HCT116 (cell line): ENCODE measurements around the gene IFIT1. TPM values are rescaled to one million over a fixed set of nuclear protein-coding genes. Genes with fewer than 3 reads are reported as not detected.

Experiments used
- ATAC-seq: fragments of 200-7000 bp; cut with Tn5 transposase; 2 replicates; pipeline ENCODE4 v1.9.1; 2020; ENCODE audit warnings: mild to moderate bottlenecking, moderate library complexity
- BruUV-seq: library from RNA; stranded (reverse); fragments of 400-500 nt; replicated peaks from 2 replicates; lab custom pipeline; 2021; lab: Mats Ljungman, UMichigan
- CTCF ChIA-PET: fragments of 300-600 bp; sonication (Branson Sonifier 250); formaldehyde crosslinking; loops from one replicate; lab custom pipeline; 2021; ENCODE audit warnings: antibody characterized with exemption; lab: Charles Lee
- POLR2A ChIA-PET: fragments of 300-600, 350-600 bp; sonication (Branson Sonifier 250); formaldehyde crosslinking; loops from one replicate; lab custom pipeline; 2021; ENCODE audit warnings: antibody characterized with exemption; lab: Charles Lee
- RAD21 ChIA-PET, 2 experiments: fragments of 300-600 bp; sonication (Branson Sonifier 250); formaldehyde crosslinking; loops; one replicate each; lab custom pipeline; 2023; ENCODE audit warnings: low total read pairs in 2 of 2; ENCODE audit not compliant: uncharacterized antibody in 2 of 2, unreplicated experiment in 2 of 2, low non-redundant PET in 1 of 2; lab: Charles Lee
- DNase-seq: peaks from one replicate; pipeline ENCODE4 v3.0.0-alpha.2; 2010; ENCODE audit warnings: low read depth, low spot score
- H2AFZ ChIP-seq: fragments of 200-600 bp; shearing (Covaris generic), sonication (generic); 2 replicates; pipeline ENCODE4 v1.6.1; 2017; ENCODE audit warnings: low read depth, mixed run types, mixed read lengths, antibody characterized with exemption, low read length; ENCODE audit not compliant: poor library complexity, severe bottlenecking
- H3K27ac ChIP-seq: 2 replicates; pipeline ENCODE4 v1.5.1; 2012; ENCODE audit warnings: low read depth, low read length
- H3K27me3 ChIP-seq: fragments of 200-600 bp; sonication (generic); 2 replicates; pipeline ENCODE4 v1.6.1; 2016; ENCODE audit warnings: mixed run types, low read length, mixed read lengths; ENCODE audit not compliant: insufficient read depth
- H3K36me3 ChIP-seq, 2 experiments: fragments of 200-500 bp in 1 of 2; fragments of 200-600 bp in 1 of 2; sonication (Bioruptor generic) in 1 of 2; sonication (generic) in 1 of 2; 2 replicates each; pipeline versions ENCODE4 v1.5.1 to v1.6.1; 2014 to 2016; ENCODE audit warnings: low read length in 2 of 2, inconsistent platforms in 1 of 2, mixed read lengths in 1 of 2, mixed run types in 1 of 2; ENCODE audit not compliant: insufficient read depth in 2 of 2, control insufficient read depth in 1 of 2
- H3K4me1 ChIP-seq, 2 experiments: fragments of 200-600 bp in 1 of 2; sonication (generic) in 1 of 2; 2 replicates each; pipeline versions ENCODE4 v1.5.1 to v1.6.1; 2012 to 2017; ENCODE audit warnings: low read length in 2 of 2, inconsistent platforms in 1 of 2, mild to moderate bottlenecking in 1 of 2, mixed read lengths in 1 of 2, mixed run types in 1 of 2, moderate library complexity in 1 of 2; ENCODE audit not compliant: insufficient read depth in 2 of 2, control insufficient read depth in 1 of 2
- H3K4me2 ChIP-seq: fragments of 200-600 bp; sonication (generic); 2 replicates; pipeline ENCODE4 v1.6.1; 2017; ENCODE audit warnings: mixed run types, low read length, mixed read lengths
- H3K4me3 ChIP-seq, 2 experiments: fragments of 200-600 bp in 1 of 2; sonication (generic) in 1 of 2; replicated peaks in 1 of 2; 2 replicates each; pipeline ENCODE4 v1.5.1; 2011 to 2016; ENCODE audit warnings: low read length in 2 of 2, control low read depth in 1 of 2, low read depth in 1 of 2, mild to moderate bottlenecking in 1 of 2, mixed read lengths in 1 of 2, mixed run types in 1 of 2
- H3K79me2 ChIP-seq: fragments of 200-600 bp; sonication (generic); 2 replicates; pipeline ENCODE4 v1.6.1; 2017; ENCODE audit warnings: mild to moderate bottlenecking, mixed run types, low read length, moderate library complexity, mixed read lengths; ENCODE audit not compliant: insufficient read depth
- H3K9ac ChIP-seq: fragments of 200-600 bp; sonication (generic); 2 replicates; pipeline ENCODE4 v1.6.1; 2016; ENCODE audit warnings: low read length, mixed read lengths
- H3K9me2 ChIP-seq: fragments of 200-600 bp; sonication (generic), shearing (Covaris generic); 2 replicates; pipeline ENCODE4 v1.6.1; 2017; ENCODE audit warnings: mixed run types, mild to moderate bottlenecking, moderate library complexity; ENCODE audit not compliant: insufficient read depth
- H3K9me3 ChIP-seq, 2 experiments: fragments of 200-500 bp in 1 of 2; fragments of 200-600 bp in 1 of 2; sonication (Bioruptor generic) in 1 of 2; sonication (generic) in 1 of 2; 2 replicates each; pipeline ENCODE4 v1.6.1; 2014 to 2017; ENCODE audit warnings: low read length in 2 of 2, mixed read lengths in 2 of 2, inconsistent platforms in 1 of 2, low read depth in 1 of 2, mild to moderate bottlenecking in 1 of 2, mixed run types in 1 of 2, moderate library complexity in 1 of 2; ENCODE audit not compliant: control insufficient read depth in 1 of 2, insufficient read depth in 1 of 2
- H4K20me1 ChIP-seq: fragments of 200-600 bp; sonication (generic), shearing (Covaris generic); 2 replicates; pipeline ENCODE4 v1.6.1; 2017; ENCODE audit warnings: mixed run types, mild to moderate bottlenecking, moderate library complexity; ENCODE audit not compliant: insufficient read depth
- CEBPB ChIP-seq: IDR thresholded peaks from 2 replicates; pipeline ENCODE4 v1.6.1; 2012; ENCODE audit warnings: low read depth
- EGR1 ChIP-seq: IDR thresholded peaks from 2 replicates; pipeline ENCODE4 v1.6.1; 2012; ENCODE audit warnings: low read depth
- ELF1 ChIP-seq: IDR thresholded peaks from 2 replicates; pipeline ENCODE4 v1.6.1; 2012; ENCODE audit warnings: low read depth, borderline replicate concordance
- JUND ChIP-seq: IDR thresholded peaks from 2 replicates; pipeline ENCODE4 v1.6.1; 2012
- POLR2A ChIP-seq: IDR thresholded peaks from 2 replicates; pipeline ENCODE4 v1.7.0; 2011; ENCODE audit warnings: borderline replicate concordance; ENCODE audit not compliant: insufficient read depth, insufficient read length; ENCODE audit errors: extremely low read depth
- POLR2AphosphoS5 ChIP-seq: IDR thresholded peaks from 2 replicates; pipeline ENCODE4 v1.6.1; 2011; ENCODE audit warnings: mild to moderate bottlenecking, low read depth, low read length, moderate library complexity
- RAD21 ChIP-seq: IDR thresholded peaks from 2 replicates; pipeline ENCODE4 v1.6.1; 2012; ENCODE audit warnings: low read depth, mild to moderate bottlenecking
- SP1 ChIP-seq: IDR thresholded peaks from 2 replicates; pipeline ENCODE4 v1.6.1; 2012; ENCODE audit warnings: low read depth
- YY1 ChIP-seq: IDR thresholded peaks from 2 replicates; pipeline ENCODE4 v1.6.1; 2011; ENCODE audit warnings: low read length, low read depth, moderate library complexity, mild to moderate bottlenecking; ENCODE audit not compliant: insufficient replicate concordance; ENCODE audit errors: extremely low read depth
- ZNF274 ChIP-seq: fragments of 200-500 bp; sonication (Bioruptor generic); IDR thresholded peaks from 2 replicates; pipeline ENCODE4 v1.6.1; 2014; ENCODE audit warnings: mild to moderate bottlenecking, low read depth, low read length, inconsistent platforms
- intact Hi-C: fragments of 100-400 bp; cut with micrococcal nuclease; formaldehyde crosslinking; loops from 2 replicates; pipeline ENCODE4 v1.10.0; 2022
- total RNA-seq: library from RNA; stranded (reverse); gene quantifications from one replicate; pipeline ENCODE4 v1.2.1, GENCODE V29; 2021; ENCODE audit not compliant: unreplicated experiment
- TF ChIP-seq, protein P1 (sequence below): IDR thresholded peaks from 2 replicates; pipeline ENCODE4 v1.6.1; 2012; ENCODE audit warnings: low read depth
- TF ChIP-seq, protein P2 (sequence below): IDR thresholded peaks from 2 replicates; pipeline ENCODE4 v1.6.1; 2011; ENCODE audit warnings: mild to moderate bottlenecking, low read length, moderate library complexity; ENCODE audit not compliant: insufficient replicate concordance; ENCODE audit errors: extremely low read depth
- TF ChIP-seq, protein P3 (sequence below), 3 experiments: fragments of 200-600 bp in 1 of 3; sonication (generic) in 1 of 3; IDR thresholded peaks in 2 of 3; conservative IDR thresholded peaks in 1 of 3; 2 replicates each; pipeline ENCODE4 v1.5.1; 2012 to 2017; ENCODE audit warnings: low read depth in 2 of 3, low read length in 2 of 3, antibody characterized with exemption in 1 of 3, borderline replicate concordance in 1 of 3, control low read depth in 1 of 3, mild to moderate bottlenecking in 1 of 3, mixed read lengths in 1 of 3, mixed run types in 1 of 3, moderate library complexity in 1 of 3; ENCODE audit not compliant: insufficient read depth in 1 of 3
- TF ChIP-seq, protein P4 (sequence below): IDR thresholded peaks from 2 replicates; pipeline ENCODE4 v1.6.1; 2012
- TF ChIP-seq, protein P5 (sequence below): IDR thresholded peaks from 2 replicates; pipeline ENCODE4 v1.6.1; 2012

The IFIT1 gene
- total RNA-seq, 1 experiment from 2014 or later = 3.6 TPM

DNA sequence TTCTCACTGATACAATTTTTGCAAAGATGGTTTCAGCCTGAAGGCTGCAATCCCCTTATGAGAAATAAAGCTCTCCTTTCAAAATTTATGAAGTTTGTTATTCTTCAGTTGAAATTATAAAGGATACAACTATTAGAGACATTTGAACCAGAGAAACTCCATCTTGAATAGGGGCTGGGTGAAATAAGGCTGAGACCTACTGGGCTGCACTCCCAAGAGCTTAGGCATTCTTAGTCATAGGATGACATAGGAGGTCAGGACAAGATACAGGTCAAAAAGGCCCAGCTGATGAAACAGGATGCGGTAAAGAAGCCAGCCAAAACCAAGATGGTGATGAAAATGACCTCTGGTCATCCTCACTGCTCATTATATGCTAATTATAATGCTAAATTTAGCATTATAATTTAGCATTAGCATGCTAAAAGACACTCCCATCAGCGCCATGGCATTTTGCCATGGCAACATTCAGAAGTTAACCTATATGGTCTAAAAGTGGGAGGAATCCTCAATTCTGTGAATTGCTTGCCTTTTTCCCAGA, 37.0 kb upstream of the IFIT1 start:
- RAD21 ChIA-PET = no interaction called here
- CTCF ChIA-PET = no interaction called here
- BruUV-seq = no TSS peak
- Histone ChIP-seq H3K36me3 (no peaks in the 10 kb centered on the region), H3K9me2 (no peaks in the 10 kb centered on the region), H3K4me1 (peaks cover 16 to 25% of the 10 kb centered on the region in 2 experiments), H3K27ac (no peak overlapping the region), H3K27me3 (no peaks in the 10 kb centered on the region), H3K79me2 (no peaks in the 10 kb centered on the region), H3K4me3 (no peak overlapping the region), H3K4me2 (no peak overlapping the region), H2AFZ (no peak overlapping the region), H3K9me3 (no peaks in the 10 kb centered on the region), H4K20me1 (no peaks in the 10 kb centered on the region), H3K9ac (no peak overlapping the region)
- DNase-seq = no peak
- ATAC-seq = no peak
- intact Hi-C loops = no loop called here
- POLR2A ChIA-PET = no interaction called here
- TF ChIP-seq, protein P1, sequence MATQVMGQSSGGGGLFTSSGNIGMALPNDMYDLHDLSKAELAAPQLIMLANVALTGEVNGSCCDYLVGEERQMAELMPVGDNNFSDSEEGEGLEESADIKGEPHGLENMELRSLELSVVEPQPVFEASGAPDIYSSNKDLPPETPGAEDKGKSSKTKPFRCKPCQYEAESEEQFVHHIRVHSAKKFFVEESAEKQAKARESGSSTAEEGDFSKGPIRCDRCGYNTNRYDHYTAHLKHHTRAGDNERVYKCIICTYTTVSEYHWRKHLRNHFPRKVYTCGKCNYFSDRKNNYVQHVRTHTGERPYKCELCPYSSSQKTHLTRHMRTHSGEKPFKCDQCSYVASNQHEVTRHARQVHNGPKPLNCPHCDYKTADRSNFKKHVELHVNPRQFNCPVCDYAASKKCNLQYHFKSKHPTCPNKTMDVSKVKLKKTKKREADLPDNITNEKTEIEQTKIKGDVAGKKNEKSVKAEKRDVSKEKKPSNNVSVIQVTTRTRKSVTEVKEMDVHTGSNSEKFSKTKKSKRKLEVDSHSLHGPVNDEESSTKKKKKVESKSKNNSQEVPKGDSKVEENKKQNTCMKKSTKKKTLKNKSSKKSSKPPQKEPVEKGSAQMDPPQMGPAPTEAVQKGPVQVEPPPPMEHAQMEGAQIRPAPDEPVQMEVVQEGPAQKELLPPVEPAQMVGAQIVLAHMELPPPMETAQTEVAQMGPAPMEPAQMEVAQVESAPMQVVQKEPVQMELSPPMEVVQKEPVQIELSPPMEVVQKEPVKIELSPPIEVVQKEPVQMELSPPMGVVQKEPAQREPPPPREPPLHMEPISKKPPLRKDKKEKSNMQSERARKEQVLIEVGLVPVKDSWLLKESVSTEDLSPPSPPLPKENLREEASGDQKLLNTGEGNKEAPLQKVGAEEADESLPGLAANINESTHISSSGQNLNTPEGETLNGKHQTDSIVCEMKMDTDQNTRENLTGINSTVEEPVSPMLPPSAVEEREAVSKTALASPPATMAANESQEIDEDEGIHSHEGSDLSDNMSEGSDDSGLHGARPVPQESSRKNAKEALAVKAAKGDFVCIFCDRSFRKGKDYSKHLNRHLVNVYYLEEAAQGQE = no peak
- TF ChIP-seq POLR2AphosphoS5 = no peak
- TF ChIP-seq SP1 = no peak
- TF ChIP-seq, protein P2, sequence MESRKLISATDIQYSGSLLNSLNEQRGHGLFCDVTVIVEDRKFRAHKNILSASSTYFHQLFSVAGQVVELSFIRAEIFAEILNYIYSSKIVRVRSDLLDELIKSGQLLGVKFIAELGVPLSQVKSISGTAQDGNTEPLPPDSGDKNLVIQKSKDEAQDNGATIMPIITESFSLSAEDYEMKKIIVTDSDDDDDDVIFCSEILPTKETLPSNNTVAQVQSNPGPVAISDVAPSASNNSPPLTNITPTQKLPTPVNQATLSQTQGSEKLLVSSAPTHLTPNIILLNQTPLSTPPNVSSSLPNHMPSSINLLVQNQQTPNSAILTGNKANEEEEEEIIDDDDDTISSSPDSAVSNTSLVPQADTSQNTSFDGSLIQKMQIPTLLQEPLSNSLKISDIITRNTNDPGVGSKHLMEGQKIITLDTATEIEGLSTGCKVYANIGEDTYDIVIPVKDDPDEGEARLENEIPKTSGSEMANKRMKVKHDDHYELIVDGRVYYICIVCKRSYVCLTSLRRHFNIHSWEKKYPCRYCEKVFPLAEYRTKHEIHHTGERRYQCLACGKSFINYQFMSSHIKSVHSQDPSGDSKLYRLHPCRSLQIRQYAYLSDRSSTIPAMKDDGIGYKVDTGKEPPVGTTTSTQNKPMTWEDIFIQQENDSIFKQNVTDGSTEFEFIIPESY = no peak
- TF ChIP-seq POLR2A = no peak
- TF ChIP-seq, protein P3, sequence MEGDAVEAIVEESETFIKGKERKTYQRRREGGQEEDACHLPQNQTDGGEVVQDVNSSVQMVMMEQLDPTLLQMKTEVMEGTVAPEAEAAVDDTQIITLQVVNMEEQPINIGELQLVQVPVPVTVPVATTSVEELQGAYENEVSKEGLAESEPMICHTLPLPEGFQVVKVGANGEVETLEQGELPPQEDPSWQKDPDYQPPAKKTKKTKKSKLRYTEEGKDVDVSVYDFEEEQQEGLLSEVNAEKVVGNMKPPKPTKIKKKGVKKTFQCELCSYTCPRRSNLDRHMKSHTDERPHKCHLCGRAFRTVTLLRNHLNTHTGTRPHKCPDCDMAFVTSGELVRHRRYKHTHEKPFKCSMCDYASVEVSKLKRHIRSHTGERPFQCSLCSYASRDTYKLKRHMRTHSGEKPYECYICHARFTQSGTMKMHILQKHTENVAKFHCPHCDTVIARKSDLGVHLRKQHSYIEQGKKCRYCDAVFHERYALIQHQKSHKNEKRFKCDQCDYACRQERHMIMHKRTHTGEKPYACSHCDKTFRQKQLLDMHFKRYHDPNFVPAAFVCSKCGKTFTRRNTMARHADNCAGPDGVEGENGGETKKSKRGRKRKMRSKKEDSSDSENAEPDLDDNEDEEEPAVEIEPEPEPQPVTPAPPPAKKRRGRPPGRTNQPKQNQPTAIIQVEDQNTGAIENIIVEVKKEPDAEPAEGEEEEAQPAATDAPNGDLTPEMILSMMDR (IDR thresholded peaks at IDR 0.05 in 2 of 3, conservative IDR thresholded peaks at IDR 0.05 in 1 of 3; ENCODE audit: borderline replicate concordance in 1 of 3, insufficient read depth in 1 of 3, low read depth in 2 of 3, low read length in 2 of 3) = no peak
- TF ChIP-seq JUND = no peak
- no peak for TF ChIP-seq YY1
- no peak for TF ChIP-seq EGR1
- TF ChIP-seq ELF1 = no peak
- TF ChIP-seq, protein P4, sequence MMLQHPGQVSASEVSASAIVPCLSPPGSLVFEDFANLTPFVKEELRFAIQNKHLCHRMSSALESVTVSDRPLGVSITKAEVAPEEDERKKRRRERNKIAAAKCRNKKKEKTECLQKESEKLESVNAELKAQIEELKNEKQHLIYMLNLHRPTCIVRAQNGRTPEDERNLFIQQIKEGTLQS = no peak
- no peak for TF ChIP-seq ZNF274
- no peak for TF ChIP-seq RAD21
- TF ChIP-seq, protein P5, sequence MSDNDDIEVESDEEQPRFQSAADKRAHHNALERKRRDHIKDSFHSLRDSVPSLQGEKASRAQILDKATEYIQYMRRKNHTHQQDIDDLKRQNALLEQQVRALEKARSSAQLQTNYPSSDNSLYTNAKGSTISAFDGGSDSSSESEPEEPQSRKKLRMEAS = no peak
- no peak for TF ChIP-seq CEBPB
